SIG-M5 treated with dmso at 0.1 percent for 504 hours (cell line): Measurements from ENCODE around the gene PALS2.

Experiments
- DNase-seq: peaks from one replicate; lab custom pipeline; 2025; ENCODE audit not compliant: unreplicated experiment; lab: John Stamatoyannopoulos, UW

The PALS2 gene

GRCh38 chr7:24572997-24573553 lies at the start of gene PALS2:
PALS2 (plus strand) TSS chr7:24573452; CDS start chr7:24623668, 50,216 bp downstream.
- peak; percentile 51 for DNase-seq

- DNase-seq, result no peak
Observed at GRCh38 chr7:24531255-24531654, 42.0 kb upstream of the PALS2 start.

GRCh38 chr7:24536682-24537081 lies 36.6 kb upstream of the PALS2 start:
- DNase-seq, result no peak

- DNase-seq, result no peak
Observed at GRCh38 chr7:24540956-24541355, 32.3 kb upstream of the PALS2 start.

GRCh38 chr7:24545215-24545614 lies 28.0 kb upstream of the PALS2 start:
- no peak for DNase-seq

GRCh38 chr7:24548390-24548789 lies 24.9 kb upstream of the PALS2 start:
- no peak for DNase-seq

GRCh38 chr7:24549991-24550390 lies 23.3 kb upstream of the PALS2 start:
- DNase-seq, result no peak

- no peak for DNase-seq
Observed at GRCh38 chr7:24555184-24555583, 18.1 kb upstream of the PALS2 start.

- no peak for DNase-seq
Observed at GRCh38 chr7:24555719-24556118, 17.5 kb upstream of the PALS2 start.

GRCh38 chr7:24560772-24561171 lies 12.5 kb upstream of the PALS2 start:
- DNase-seq, result no peak

GRCh38 chr7:24566274-24566673 lies 7.0 kb upstream of the PALS2 start:
- no peak for DNase-seq

- DNase-seq, result no peak
Observed at GRCh38 chr7:24570983-24571382, 2.3 kb upstream of the PALS2 start.

- no peak for DNase-seq
Observed at GRCh38 chr7:24572016-24572392, 1.2 kb upstream of the PALS2 start.

- DNase-seq, result no peak
Observed at GRCh38 chr7:24572393-24572996, 757 bp upstream of the PALS2 start.

- DNase-seq, result peak; percentile 19
Observed at GRCh38 chr7:24573554-24574338, 494 bp downstream of the PALS2 start.

- DNase-seq, result no peak
Observed at GRCh38 chr7:24574386-24574785, 1.1 kb downstream of the PALS2 start.

GRCh38 chr7:24574950-24575349 lies 1.7 kb downstream of the PALS2 start:
- DNase-seq, result no peak

- peak; percentile 77 for DNase-seq
Observed at GRCh38 chr7:24576171-24577025, 3.1 kb downstream of the PALS2 start.

- no peak for DNase-seq
Observed at GRCh38 chr7:24578052-24578451, 4.8 kb downstream of the PALS2 start.

GRCh38 chr7:24580283-24580946 lies 7.2 kb downstream of the PALS2 start:
- peak; percentile 14 for DNase-seq

GRCh38 chr7:24582166-24582565 lies 8.9 kb downstream of the PALS2 start:
- no peak for DNase-seq
